Measurements from ENCODE around the gene ANKDD1A. TPM values are rescaled to one million over a fixed set of nuclear protein-coding genes. Genes with fewer than 3 reads are reported as not detected.
A peak's percentile ranks its signal among the peaks of the same experiment; 100 is the strongest.

The ANKDD1A gene
- total RNA-seq, 1 donor from 2014 or later: 3.2 TPM

DNA sequence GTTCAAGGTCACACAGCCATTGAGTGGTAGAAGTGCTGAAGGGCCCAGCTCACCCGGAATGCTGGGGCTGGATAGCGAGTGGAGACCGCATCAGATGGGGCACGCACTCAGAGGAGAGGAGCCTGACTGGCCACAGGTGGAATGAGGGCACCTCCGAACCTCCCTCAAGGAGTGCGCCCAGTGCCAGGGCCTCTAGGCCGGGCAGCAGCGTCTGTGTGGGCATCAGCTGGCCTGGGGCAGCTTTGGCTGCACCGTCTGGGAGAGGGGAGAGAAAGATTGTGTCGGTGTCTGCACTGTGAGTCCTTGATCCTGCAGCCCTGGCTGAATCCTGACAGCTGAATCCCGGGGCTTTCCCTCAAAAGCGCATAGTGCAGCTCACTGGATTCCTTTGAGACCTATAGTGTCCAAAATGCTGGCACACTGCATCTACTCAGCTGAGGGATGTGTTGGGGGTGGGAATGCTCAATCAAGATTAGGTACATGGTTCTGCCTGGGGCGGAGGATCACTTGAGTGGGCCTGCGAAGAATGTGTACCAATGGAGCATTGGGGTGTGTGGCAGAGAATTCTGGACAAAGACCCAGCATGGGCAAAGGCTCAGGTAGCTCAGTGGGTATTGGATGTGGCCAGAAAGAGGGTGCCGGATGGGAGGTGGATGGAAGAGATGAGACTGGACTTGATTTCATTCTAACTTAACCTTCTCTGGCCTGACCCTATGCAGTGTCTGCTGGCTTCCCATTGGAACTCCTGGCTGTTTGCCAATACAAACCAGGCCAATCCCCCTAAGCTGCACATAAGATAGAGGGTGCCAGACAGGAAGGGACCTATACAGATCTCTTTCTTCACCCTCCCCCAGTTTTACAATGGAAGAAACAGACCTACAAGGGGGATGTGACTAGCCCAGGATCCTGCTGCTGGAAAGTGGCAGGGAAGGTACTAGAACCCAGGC lies 950 bp downstream of the ANKDD1A start:
- Histone ChIP-seq H3K27me3 (ENCODE audit: control insufficient read depth, insufficient read depth, low read length) (no peaks in the 10 kb centered on the region), H3K36me3 (ENCODE audit: control insufficient read depth, insufficient read depth, low read length) (no peaks in the 10 kb centered on the region), H3K4me3 (ENCODE audit: low read depth, low read length) (no peak overlapping the region)
- peak; percentile 32 for FAIRE-seq
- TF ChIP-seq, protein P1, sequence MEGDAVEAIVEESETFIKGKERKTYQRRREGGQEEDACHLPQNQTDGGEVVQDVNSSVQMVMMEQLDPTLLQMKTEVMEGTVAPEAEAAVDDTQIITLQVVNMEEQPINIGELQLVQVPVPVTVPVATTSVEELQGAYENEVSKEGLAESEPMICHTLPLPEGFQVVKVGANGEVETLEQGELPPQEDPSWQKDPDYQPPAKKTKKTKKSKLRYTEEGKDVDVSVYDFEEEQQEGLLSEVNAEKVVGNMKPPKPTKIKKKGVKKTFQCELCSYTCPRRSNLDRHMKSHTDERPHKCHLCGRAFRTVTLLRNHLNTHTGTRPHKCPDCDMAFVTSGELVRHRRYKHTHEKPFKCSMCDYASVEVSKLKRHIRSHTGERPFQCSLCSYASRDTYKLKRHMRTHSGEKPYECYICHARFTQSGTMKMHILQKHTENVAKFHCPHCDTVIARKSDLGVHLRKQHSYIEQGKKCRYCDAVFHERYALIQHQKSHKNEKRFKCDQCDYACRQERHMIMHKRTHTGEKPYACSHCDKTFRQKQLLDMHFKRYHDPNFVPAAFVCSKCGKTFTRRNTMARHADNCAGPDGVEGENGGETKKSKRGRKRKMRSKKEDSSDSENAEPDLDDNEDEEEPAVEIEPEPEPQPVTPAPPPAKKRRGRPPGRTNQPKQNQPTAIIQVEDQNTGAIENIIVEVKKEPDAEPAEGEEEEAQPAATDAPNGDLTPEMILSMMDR (IDR thresholded peaks at IDR 0.05; ENCODE audit: insufficient read depth, low read length, severe bottlenecking): no peak
- no peak for DNase-seq (ENCODE audit: low read depth)

DNA sequence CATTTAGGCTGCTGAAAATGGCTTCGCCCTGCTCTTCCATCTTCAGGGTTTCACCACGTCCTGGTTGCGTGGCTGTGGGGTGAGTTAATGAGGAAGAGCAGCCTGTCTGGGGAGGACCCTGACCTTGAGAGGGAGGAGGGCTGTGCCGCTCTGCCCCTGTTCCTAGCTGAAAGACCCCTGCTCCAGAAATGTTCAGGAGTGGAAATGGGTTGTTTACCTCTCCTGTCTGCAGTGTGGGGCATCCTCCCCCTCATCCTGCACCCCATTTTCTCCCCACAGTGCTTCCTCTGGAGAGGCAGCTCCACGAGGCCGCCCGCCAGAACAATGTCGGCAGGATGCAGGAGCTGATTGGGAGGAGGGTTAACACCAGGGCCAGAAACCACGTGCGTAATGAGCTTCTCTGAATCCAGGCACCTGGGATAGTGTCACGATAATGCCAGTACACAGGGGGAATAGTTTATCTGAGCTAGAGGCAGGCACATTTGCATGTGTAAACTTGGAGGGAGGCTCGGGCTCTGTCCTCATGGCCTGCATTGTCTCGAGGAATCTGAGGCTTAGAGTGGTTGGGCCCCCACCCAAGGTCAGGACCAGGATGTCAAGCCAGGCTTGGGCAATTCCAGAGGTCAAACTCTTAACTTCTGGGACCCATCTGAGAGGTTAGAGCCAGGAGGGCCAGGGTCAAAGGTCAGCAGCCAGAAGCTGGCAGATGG lies 4.0 kb downstream of the ANKDD1A start:
- Histone ChIP-seq H3K27me3 (ENCODE audit: control insufficient read depth, insufficient read depth, low read length) (no peaks in the 10 kb centered on the region), H3K4me3 (ENCODE audit: low read depth, low read length) (no peak overlapping the region), H3K36me3 (ENCODE audit: control insufficient read depth, insufficient read depth, low read length) (no peaks in the 10 kb centered on the region)
- DNase-seq (ENCODE audit: low read depth) (no peak), FAIRE-seq (no peak)
- TF ChIP-seq, protein P1 (IDR thresholded peaks at IDR 0.05; ENCODE audit: insufficient read depth, low read length, severe bottlenecking): no peak

- DNase-seq (ENCODE audit: low read depth) (no peak), FAIRE-seq (no peak)
- TF ChIP-seq, protein P1 (IDR thresholded peaks at IDR 0.05; ENCODE audit: insufficient read depth, low read length, severe bottlenecking): no peak
- Histone ChIP-seq H3K36me3 (ENCODE audit: control insufficient read depth, insufficient read depth, low read length) (no peaks in the 10 kb centered on the region), H3K27me3 (ENCODE audit: control insufficient read depth, insufficient read depth, low read length) (no peaks in the 10 kb centered on the region), H3K4me3 (ENCODE audit: low read depth, low read length) (no peak overlapping the region)
These were observed 4.7 kb downstream of the ANKDD1A start for GRCh38 chr15:64916365-64916764.

GRCh38 chr15:64917211-64917610 lies 5.5 kb downstream of the ANKDD1A start:
- Histone ChIP-seq H3K36me3 (ENCODE audit: control insufficient read depth, insufficient read depth, low read length) (no peaks in the 10 kb centered on the region), H3K27me3 (ENCODE audit: control insufficient read depth, insufficient read depth, low read length) (no peaks in the 10 kb centered on the region), H3K4me3 (ENCODE audit: low read depth, low read length) (no peak overlapping the region)
- no peak for FAIRE-seq
- TF ChIP-seq, protein P1 (IDR thresholded peaks at IDR 0.05; ENCODE audit: insufficient read depth, low read length, severe bottlenecking): no peak
- DNase-seq (ENCODE audit: low read depth): no peak

DNA sequence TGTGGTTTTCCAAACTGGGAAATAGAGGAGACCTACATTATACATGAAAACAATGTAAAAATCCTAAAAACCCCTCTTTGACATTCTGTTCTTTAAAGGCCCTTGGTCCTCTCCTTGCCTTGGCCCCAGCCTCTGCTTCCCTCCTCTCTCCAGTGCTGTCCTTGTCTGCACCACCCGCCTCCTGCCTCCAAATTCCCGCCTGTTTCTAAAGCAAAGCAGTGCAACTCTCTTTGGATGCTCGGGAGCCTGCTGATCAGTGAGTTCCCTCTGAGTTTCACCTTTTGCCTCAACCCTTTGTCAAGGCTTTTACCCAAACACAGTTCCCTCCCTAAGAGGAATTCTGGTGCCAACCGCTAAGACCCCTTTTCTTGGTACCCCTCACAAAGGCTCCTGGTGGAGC lies 8.0 kb downstream of the ANKDD1A start:
- no peak for FAIRE-seq
- TF ChIP-seq, protein P1 (IDR thresholded peaks at IDR 0.05; ENCODE audit: insufficient read depth, low read length, severe bottlenecking): no peak
- H3K36me3 ChIP-seq (ENCODE audit: control insufficient read depth, insufficient read depth, low read length): no peaks in the 10 kb centered on the region

More for the DNA sequence above, 8.0 kb downstream of the ANKDD1A start:
- no peak overlapping the region for H3K4me3 ChIP-seq (ENCODE audit: low read depth, low read length)
- no peak for DNase-seq (ENCODE audit: low read depth)
- H3K27me3 ChIP-seq (ENCODE audit: control insufficient read depth, insufficient read depth, low read length): no peaks in the 10 kb centered on the region

Data from bronchial epithelial cell (primary cell).